Fibroblast of peridontal ligament (primary cell): ENCODE data around the gene TELO2.
"Not testable (repeated sequence)": the region's sequence is repeated elsewhere in the genome, so short reads cannot be mapped to it uniquely, and the experiment has no call there.

Experiments used
- DNase-seq: peaks from one replicate; pipeline ENCODE4 v3.0.0-alpha.2; 2010; ENCODE audit errors: extremely low read depth

TELO2 gene

GRCh38 chr16:1457489-1458245, 35.5 kb upstream of the TELO2 start:
- DNase-seq = no peak

DNA sequence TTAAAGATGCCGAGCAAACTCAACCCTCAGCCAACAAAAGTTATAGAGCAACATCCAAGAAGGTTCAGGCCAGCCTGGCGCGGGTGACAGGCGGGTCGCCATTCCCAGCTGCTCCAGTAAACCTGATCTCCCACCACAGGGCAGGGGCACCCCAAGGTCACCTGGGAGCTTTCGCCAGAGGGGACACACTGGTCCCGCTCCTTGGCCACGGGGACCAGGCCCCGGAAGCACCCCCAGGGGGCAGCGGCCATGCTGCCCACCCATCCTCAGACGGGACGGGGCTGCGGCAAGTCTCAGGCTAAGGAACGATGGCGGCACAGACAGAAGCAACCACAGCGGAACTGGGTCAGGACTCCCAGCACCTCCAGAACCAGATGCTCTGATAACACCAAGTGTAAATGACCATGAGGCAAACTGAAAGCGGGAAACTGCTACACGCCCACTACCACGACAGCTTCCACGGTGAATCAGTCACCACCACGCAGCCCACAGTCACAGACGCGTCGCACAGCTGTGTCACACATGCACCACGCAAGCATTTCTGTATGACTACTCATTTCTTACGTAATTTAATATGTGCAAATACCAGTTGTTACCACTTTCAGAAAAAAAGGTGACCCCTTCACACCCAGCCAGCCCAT, 34.7 kb upstream of the TELO2 start:
- no peak for DNase-seq

- no peak for DNase-seq
Measured at GRCh38 chr16:1458977-1459341, 34.2 kb upstream of the TELO2 start.

GRCh38 chr16:1459967-1460366, 33.2 kb upstream of the TELO2 start:
- DNase-seq = no peak

DNA sequence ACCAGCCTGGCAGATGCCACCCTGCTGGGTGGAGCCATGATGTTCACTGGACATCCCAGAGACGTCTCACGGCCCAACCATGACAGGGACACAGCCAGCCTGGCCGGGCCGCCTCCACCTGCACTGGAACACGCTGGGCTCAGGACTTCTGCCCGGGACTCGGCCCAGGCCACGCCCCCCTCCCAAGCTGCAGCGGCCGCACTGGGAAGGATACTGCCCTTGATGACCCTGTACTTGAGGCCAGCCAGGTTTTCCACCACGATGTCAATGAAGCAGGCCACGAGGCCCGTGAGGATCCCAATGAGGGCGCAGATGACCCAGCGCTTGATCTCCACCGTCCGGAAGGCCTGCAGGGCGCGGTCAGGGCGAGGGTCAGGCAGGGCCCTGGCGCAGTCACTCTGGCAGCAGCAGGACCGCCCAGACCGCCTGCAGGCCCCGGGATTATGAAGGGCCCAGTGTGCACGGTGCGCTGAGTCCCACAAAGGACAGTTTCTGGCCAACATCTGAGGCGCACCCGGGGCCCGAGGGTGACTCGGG, 32.5 kb upstream of the TELO2 start:
- DNase-seq = no peak

- no peak for DNase-seq
Measured at GRCh38 chr16:1461146-1461545, 32.0 kb upstream of the TELO2 start.

DNA sequence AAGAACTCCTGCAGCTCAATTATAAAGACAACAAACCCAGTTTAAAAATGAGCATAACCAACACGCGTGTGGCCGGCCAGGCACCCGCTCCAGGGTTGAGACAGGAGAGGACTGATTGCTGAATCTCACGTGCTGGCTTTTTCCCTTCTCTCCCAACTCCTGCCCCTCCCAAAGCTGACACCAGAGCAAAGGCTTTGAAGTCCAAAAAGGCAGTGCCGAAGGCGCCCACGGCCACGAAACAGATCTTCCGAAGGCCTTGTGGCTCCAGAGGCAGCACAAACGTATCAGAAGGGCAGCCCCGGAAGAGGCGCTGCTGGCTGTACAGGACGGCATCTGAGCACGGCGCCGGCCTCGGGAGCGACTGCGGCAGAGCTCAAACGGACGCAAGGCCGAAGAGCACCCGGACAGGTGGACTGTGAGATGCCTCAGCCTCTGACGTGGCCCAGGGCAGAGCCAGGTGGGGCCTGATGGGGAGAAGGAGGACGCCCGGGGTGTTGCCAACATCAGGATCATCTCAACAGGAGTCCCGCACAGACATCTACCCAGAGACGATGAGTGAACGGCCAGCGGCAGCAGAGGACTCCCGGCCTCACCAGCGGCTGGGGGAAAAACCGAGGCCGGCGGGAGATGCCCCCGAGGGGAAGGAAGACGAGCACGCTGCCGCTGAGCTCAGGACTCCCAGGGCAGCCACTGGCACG, 28.8 kb upstream of the TELO2 start:
- no peak for DNase-seq

DNA sequence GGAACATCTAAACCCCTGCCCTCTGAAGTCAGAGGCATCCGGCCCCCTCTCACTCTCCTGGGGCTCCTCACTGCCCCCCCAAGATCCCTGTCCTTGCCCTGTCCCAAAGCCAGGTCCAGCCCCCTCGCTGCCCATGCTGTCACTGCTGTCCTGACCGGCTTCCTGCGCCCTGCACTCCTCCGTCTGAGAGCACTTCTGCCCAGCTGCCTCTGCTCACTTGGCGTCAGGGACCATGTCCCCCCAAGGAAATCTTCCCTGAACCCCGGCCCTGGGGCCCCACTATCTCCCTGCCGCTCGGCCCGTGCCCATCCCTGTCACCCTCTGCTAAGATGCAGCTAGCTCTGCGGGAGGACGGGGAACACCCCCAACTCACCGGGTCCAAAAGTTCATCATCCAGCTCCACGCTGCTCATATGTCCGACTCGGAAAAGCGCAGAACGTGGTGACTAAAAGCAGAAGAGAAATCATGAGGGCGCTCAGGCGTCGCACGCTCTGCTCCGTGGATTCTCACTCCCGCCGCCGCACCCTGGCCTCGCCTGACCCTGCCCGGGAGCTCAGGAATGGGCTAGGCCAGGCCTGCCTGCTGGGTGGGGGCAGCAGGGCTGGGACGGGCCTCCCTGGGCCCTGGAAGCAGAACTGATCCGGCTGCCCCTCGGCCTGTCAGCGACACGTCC, 28.1 kb upstream of the TELO2 start:
- no peak for DNase-seq

GRCh38 chr16:1465567-1465915, 27.6 kb upstream of the TELO2 start:
- DNase-seq = no peak

DNA sequence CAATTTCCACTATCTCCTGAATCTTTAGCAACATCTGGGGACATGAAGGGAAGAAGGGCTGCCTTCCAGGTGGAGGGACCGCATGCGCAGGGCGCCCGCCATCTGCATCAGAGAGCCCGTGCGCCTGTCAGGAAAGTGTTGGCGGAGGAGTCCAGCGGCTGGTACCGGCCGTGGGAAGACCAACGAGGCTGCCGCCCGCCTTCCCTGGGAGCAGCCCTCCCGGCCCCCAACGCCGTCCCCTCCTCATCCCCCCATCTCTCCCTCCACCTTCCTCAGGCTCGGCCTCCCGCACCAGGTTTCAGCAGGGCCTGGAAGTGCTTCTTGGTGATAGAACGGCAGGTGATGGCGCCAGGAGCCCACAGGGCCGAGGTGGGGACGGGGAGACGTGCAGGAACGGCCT, 27.1 kb upstream of the TELO2 start:
- no peak for DNase-seq

DNA sequence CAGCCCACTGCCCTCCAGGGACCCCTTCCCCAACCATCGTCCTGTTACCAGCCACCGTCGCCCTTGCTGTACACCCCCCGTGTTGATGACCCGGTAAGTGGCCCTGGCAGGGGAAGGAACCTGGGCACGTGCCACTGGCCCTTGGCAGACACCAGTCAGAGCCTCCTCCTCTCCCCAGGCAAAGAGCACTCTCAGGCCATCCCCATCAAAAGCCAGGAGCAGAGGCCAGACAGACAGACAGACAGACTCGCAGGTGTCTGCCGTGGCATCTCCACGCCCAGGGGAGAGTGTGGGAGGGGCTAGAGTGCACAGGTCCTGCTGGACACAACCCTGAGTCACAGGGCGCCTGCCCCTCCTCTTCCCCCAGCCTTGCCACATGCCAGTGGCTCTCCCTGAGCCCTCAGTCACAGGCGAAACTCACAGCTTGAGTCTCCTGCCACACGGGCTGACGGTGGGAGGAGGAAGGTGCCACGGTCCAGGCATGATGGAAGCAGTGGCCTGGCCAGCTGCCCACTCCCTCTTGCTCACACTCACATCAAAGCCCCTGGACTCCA, 26.1 kb upstream of the TELO2 start:
- no peak for DNase-seq

GRCh38 chr16:1468426-1468810, 24.7 kb upstream of the TELO2 start:
- no peak for DNase-seq

GRCh38 chr16:1469141-1469540, 24.0 kb upstream of the TELO2 start:
- not testable (repeated sequence) for DNase-seq

DNA sequence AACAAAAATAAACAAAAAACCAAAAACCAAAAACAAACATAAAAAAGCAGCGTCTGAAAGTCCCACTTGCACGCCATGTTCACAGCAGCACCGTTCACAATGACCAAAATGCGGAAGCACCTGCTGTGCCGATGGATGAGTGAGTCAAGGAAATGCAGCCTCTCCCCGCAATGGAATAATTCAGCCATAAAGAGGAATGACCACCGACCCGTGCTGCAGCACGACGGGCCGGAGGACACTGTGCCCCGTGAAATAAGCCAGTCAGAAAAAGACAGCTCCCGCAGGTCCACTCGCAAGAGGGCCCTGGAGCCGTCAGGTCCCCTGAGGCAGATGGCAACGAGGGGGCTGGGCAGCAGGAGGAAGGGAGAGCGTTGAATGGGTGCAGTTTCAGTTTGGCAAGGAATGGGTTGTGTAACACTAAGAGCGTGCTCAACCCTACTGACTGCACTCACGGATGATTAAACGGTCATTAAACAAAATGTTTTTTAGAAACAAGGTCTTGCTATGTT, 23.4 kb upstream of the TELO2 start:
- DNase-seq = no peak

- DNase-seq = no peak
Measured at GRCh38 chr16:1470481-1471251, 22.5 kb upstream of the TELO2 start.

DNA sequence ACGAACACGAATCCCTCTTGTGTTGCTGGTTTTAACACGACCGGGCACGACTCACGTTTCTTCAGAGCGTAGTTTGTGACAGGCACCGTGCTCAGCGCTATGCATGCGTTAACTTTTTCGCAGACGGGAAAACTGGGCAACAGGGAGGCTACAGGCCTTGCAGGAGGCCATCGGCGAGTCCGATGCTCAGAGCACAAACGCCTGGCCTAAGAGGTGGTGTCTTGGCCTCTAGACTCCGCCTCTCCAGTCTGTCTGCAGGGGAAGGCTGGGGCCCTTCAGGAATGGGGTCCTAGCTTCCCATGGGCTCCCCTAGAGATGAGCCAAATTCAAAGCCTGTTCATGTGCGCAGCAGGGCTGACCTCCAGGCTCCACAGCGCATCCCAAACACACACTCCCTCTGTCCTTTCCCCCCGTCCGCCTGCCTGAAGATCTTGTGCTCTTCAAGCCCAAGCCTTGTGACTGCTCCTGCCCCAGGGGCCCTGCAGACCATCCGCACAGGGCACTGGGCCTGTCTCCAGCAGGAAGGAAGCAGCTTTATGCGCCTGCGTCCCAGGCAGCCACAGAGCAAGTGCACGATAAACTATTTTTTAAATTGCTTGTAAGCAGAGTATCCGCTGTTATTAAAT, 21.5 kb upstream of the TELO2 start:
- DNase-seq = no peak

DNA sequence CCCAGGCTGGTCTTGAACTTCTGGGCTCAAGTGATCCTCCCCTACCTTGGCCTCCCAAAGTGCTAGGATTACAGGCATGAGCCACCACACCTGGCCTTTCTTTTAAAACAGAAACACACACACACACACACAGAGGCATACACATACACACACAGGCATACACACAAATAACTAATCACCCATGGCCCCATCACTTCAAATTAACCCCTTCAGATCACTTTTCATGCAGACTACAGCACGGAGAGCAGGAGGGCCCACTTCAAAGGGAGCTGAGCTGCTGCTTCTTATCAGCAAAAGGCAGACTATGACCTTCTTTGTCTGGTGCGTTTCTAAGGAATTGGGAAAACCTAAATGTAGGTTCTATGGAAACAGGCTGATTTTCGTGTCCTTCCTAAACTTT, 20.2 kb upstream of the TELO2 start:
- DNase-seq = no peak

- DNase-seq = no peak
Measured at GRCh38 chr16:1474082-1474795, 18.9 kb upstream of the TELO2 start.

DNA sequence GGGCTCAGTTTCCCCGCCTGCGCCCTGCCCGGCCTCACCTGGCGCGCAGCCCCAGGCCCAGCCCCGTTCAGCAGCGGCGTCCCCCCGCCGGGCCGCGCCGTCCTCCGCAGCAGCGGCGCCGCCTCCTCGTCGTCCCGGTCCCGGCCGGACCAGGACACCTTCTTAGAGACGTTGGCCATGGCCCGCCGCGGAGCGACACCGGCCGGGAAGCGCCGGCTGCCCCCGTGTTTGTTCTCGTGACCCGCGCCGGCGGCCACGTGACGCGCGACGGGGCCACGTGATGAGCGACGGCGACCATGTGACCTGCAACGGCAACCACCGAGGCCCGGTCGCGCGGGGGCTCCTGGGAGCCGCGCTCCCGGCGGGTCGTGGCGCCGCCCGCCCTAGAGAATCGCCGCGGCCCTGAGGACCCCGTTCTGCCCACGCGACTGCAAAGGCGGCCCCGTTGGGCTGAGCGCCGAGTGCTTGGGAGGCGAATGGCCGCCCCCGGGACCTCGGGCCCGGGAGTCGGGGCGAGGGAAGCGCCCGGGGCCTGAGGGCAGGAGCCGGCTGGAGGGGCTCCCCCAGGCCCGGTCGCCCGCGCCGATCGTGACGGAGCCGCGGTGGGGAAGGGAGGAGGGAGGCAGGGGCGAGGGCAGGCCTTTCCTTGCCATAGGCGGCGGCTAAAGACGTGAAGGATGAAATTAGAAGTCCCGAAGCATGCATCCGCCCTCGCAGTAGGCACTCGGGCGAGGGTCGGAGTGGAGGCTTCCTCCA, 18.2 kb upstream of the TELO2 start, which contains the start of gene CLCN7:
TSS of gene CLCN7 (minus strand) at position 233 of the 756 bp plus-strand sequence. CDS start at position 179, 54 bp downstream.
- peak; percentile 75 for DNase-seq
